Stimulated activated CD8-positive, alpha-beta memory T cell treated with anti-CD3 and anti-CD28 coated beads, Interleukin-2, amount 100 ng/mL, for 48 hours (primary cell): Measurements from ENCODE around the gene PNKD.
"Not testable (repeated sequence)": the region's sequence is repeated elsewhere in the genome, so short reads cannot be mapped to it uniquely, and the experiment has no call there.

Experiments
- DNase-seq, 2 donors: peaks; one replicate each; pipeline ENCODE4 v3.0.0-alpha.2; 2020; ENCODE audit warnings: low read depth in 2 of 2

PNKD gene

DNA sequence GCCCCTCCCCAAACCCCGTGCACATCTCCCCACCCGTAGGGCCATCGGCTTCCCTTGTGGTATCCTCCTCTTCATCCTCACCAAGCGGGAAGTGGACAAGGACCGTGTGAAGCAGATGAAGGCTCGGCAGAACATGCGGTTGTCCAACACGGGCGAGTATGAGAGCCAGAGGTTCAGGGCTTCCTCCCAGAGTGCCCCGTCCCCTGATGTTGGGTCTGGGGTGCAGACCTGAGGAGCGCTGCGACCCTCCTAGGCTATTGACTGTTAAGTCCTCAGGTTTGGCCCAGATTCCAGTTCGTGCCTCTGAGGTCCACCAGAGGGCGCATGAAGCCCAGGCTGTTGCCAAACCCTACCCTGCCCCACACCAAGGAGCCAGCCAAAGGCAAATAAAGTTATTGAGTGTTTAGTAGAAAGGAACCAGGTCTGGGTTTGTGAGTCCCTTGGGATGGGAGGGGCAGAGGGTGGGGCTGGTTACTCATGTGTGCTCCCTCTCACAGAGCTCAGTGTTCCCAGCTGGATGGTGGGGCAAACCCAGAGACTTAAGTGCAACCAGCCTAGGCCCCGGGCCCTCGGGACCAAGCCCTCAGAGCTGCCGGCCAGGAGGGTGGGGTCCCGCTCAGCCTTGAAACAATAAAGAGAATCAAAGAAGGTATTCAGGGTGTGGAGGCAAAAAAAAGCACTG is 2.4 kb downstream of the PNKD start:
- DNase-seq: peak; percentile 57 to 59

- DNase-seq: not testable (repeated sequence)
These were observed 3.0 kb downstream of the PNKD start for GRCh38 chr2:218273214-218273907.

GRCh38 chr2:218273908-218274249 is 3.6 kb downstream of the PNKD start:
- DNase-seq: no peak

GRCh38 chr2:218274586-218274985 is 4.3 kb downstream of the PNKD start:
- DNase-seq: no peak

DNA sequence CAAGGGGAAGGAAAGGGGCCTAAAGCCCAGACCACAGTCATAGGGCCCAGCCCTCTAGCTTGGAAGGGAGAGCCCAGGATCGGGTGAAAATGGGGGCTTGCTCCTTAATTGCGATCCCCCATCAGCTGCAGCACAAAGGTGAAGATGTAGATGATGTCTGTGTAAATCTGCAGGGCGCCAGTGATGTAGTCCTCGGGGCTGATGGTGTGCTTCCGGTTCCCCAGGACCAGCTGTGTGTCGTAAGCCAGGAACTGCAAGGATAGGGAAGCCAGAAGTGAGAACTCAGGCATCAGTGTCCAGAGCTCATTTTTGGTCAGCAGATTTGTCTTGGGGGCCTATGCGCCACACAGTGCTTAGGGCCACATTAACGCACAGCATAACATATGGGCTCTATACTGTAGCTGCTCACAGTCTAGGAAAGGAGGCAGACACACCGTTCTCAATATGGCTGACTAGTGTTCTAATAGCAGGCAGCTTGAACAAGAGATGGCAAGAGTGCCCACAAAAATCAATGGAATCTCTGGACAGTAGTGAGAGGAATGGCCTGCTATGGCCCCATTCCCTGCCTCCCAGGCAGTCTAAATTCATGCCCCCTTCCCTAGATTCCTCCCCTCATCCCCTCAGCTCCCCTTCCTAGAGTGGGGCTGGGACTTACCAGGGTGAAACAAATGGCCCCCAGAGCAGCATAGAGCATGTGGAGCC is 5.2 kb downstream of the PNKD start:
- DNase-seq: no peak

GRCh38 chr2:218276986-218277755 is 6.9 kb downstream of the PNKD start:
- DNase-seq: no peak

DNA sequence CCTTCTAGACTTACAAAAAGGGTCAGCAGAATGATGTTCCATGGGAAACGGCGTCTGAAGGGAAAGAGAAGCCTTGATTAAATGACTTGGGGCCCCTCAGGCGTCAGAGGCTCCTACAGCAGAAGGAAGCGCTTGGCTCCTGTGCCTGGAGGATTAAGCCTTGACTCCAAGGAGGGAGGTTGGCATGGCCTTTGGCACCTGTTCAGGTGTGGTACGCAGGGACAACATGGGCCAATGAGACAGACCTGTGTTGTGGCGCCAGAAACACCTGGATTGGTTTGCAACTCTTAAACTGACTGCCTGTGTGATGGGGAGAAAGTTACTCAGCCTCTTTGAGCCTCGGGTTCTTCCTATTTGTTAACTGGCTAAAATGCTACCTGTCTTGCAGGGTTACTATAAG is 7.6 kb downstream of the PNKD start:
- DNase-seq: no peak

DNA sequence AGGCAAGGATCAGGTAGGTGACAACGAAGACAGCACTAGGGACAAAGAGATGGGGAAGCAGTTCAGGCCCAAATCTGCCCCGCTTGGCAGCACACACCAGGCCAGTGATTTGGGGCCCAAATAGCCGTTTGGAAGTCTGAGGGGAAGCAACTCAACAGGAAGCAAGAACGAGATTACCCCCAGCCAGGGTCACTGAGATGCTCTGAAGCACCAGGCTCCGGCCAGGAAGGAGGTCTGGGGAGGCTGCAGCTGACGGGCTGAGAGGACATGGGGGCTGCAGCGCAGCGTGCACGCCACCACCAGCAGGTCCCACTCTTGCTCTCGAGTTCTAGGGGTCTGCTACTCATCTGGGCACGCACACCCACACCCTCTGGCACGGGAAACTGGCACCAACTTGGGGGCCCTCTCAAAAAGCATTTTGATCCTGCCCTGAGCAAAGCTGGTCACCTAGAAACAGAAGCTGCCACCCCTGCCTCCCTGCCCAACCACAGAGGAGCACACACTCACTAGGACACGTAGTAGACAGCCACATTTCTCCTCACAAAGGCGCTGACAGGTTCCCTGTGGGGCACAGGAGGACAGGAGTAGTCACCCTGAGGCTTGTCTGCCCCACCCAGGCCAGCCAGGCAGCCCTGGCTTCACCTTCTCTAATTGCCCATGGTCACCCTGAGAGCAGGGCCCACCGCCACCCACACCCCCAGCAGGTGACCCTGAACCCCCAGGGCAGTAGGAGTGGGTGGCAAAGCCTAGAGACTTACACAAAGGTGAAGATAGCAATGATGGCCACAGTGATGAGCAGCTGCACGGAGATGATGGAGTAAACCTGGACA is 8.4 kb downstream of the PNKD start:
- no peak for DNase-seq

GRCh38 chr2:218280260-218280870 is 10.0 kb downstream of the PNKD start:
- no peak for DNase-seq

GRCh38 chr2:218281449-218281848 is 11.1 kb downstream of the PNKD start:
- DNase-seq: no peak

- no peak for DNase-seq
These were observed 12.1 kb downstream of the PNKD start for GRCh38 chr2:218282173-218282991.

DNA sequence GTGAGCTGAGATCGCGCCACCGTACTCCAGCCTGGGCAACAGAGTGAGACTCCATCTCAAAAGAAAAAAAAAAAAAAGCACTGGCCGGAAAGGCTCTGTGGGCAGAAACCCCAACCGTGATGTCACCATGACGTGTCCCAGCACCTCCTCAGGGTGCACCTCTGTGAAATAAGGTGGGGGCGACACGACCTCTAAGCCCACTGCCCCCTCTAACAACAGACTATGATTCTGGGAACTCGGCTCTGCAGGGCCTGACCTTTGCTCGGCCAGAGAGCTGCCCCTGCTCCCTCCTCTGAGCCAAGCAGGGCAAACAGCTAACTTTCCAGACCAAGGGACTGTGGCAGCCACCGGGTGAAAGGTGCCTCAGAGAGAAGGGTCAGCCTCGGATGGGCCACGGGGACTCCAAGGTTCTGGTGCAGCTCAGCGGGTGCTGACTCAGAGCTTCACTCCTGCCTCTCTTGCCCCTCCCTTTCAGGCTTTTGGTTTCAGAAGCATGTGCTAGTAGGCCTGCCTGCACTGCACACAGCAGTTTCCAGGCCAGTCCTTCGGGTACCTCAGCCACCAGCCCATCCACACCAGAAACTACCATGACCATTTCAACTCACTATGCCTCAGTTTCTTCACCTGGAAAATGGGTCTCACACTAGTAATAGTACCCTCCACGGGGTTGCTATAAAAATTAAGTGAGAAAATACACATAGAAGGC is 13.9 kb downstream of the PNKD start:
- DNase-seq: peak; percentile 54

DNA sequence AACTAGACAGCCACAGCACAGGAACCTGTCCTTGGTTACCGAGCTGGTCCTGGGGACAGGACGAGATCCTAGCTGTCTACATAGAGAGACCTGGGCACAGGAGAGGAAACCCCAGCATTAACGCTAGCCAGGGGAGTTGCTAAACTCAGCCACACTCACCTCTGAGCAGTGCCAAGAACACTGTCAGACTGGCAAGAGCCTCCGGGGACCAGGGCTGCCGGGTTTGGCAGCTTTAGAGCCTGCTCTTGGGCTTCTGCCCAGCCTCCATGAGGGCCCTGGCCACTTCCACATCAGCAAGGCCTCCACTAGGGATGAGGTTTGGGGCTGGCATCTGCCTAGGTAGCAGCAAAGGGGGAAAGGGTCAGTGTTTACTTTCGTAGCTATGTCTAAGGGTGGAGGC is 15.3 kb downstream of the PNKD start:
- DNase-seq: no peak

- peak; percentile 70 to 73 for DNase-seq
These were observed 16.5 kb downstream of the PNKD start for GRCh38 chr2:218286570-218287459.

DNA sequence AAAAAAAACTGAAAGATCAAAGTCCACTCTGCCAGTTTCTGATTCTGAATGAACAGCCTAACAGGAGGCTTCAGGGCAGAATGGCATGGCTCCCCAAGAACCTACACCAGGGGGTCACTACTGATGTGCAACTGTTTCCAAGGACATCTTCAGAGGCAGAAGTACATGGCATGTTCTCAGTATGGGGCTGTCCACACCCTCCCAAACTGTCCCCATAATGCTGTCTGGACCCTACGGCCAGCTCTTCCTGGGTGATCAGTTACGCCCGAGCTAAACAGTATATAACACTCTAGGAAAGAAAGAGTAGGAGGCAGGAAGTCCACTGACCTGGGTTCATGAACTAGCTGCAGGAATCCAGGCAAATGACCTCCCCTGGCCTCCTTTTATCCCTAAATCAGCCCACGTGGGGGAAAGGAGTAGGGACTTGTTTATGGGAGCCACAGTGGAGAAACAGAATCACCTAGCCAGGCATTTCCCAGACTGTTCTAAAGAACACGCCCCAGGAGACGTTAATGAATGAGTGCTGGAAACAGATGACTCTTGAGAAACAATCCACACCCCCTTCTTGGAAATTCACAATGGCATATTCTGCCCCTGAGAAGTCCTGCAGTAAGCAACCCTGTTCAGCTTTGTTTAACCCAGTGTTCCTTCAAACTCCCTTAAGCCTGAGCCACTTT is 19.5 kb downstream of the PNKD start:
- no peak for DNase-seq

- DNase-seq: no peak
These were observed 20.3 kb downstream of the PNKD start for GRCh38 chr2:218290316-218291261.
